ENCODE measurements around the gene LAPTM4A. TPM values are rescaled to one million over a fixed set of nuclear protein-coding genes. Genes with fewer than 3 reads are reported as not detected.
A peak's percentile ranks its signal among the peaks of the same experiment; 100 is the strongest.
"Not testable (repeated sequence)": the region's sequence is repeated elsewhere in the genome, so short reads cannot be mapped to it uniquely, and the experiment has no call there.

LAPTM4A gene
- total and polyA plus RNA-seq, 9 donors, result 170 to 843 (median 282) TPM

DNA sequence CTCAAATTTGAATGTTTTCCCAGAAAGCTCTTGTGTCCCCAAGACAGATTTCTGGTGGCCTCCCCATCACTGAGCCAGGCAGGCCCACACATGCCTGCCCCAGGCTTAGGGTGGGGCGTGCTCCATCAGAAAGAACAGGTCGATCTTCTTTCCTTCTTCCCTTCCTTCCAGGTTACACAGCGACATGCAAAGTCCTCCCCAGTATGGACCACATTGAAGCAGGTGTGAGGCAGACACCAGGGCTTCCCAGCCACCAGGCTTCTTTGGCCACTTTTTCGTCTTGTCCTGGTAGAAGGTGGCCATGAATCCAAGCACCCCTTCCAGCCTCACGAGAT lies 41.4 kb upstream of the LAPTM4A start:
- no peak for DNase-seq
- WGBS, 3 donors, result 94 to 96% (median 95%) methylated on average over 5 of the region's 5 CpGs
- no peak overlapping the region for H3K4me3 ChIP-seq
- no peaks in the 10 kb centered on the region for H3K9me3 ChIP-seq
- intact Hi-C loops (cut with DNase I), result loop anchor here in 3 of 4 donors (5.0 to 10.0 kb wide), 3 partner anchors 76 to 81 kb away; partner anchors contain the start of gene MATN3 (in 2 of the 3)
- no peaks in the 10 kb centered on the region for H3K27me3 ChIP-seq
- TF ChIP-seq, protein P1, sequence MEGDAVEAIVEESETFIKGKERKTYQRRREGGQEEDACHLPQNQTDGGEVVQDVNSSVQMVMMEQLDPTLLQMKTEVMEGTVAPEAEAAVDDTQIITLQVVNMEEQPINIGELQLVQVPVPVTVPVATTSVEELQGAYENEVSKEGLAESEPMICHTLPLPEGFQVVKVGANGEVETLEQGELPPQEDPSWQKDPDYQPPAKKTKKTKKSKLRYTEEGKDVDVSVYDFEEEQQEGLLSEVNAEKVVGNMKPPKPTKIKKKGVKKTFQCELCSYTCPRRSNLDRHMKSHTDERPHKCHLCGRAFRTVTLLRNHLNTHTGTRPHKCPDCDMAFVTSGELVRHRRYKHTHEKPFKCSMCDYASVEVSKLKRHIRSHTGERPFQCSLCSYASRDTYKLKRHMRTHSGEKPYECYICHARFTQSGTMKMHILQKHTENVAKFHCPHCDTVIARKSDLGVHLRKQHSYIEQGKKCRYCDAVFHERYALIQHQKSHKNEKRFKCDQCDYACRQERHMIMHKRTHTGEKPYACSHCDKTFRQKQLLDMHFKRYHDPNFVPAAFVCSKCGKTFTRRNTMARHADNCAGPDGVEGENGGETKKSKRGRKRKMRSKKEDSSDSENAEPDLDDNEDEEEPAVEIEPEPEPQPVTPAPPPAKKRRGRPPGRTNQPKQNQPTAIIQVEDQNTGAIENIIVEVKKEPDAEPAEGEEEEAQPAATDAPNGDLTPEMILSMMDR (IDR thresholded peaks at IDR 0.05), result no peak
- TF ChIP-seq POLR2A (IDR thresholded peaks at IDR 0.05) (no peak), EP300 (IDR thresholded peaks at IDR 0.05) (no peak)
- no peak overlapping the region for H3K27ac ChIP-seq
- peaks cover 5% of the 10 kb centered on the region for H3K4me1 ChIP-seq (ENCODE audit: insufficient read depth)
- no peaks in the 10 kb centered on the region for H3K36me3 ChIP-seq

DNA sequence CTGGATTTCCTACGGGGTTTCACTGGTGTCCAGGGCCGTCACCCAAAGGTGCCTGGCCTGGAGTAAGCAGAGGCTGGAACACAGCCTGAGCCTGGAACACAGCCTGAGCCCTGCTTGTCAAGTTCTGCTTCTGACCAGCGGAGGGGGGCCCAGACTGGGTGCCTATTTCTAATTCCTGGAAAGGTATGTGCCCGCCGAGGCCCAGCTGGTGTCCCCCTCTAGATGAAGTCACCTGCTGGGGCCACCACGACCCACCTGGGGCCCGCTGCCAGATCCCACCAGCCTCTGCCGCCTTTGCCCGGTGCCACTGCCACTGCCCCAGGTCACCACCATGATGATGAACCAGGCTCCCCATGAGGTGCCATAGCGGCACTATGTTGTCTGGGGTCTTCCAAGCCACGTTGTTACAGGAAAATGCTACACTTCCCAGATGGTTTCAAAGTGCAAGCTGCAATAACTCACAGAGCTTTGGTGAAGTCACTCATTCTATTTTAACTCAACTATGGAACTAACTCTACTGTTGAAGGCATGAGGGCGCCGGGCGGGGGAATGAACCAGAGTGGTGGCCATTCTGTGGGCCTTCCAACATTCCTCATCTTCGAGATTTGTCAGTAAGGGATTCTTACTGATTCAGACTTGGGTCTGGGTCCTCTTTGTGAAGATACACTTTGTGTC lies 40.9 kb upstream of the LAPTM4A start:
- H3K27ac ChIP-seq, result no peak overlapping the region
- intact Hi-C loops (cut with DNase I), result loop anchor here in 3 of 4 donors (5.0 to 10.0 kb wide), 3 partner anchors 75 to 80 kb away; partner anchors contain the start of gene MATN3 (in 2 of the 3)
- TF ChIP-seq, protein P1 (IDR thresholded peaks at IDR 0.05), result no peak
- TF ChIP-seq EP300 (IDR thresholded peaks at IDR 0.05), result no peak
- no peak for TF ChIP-seq POLR2A (IDR thresholded peaks at IDR 0.05)

DNA sequence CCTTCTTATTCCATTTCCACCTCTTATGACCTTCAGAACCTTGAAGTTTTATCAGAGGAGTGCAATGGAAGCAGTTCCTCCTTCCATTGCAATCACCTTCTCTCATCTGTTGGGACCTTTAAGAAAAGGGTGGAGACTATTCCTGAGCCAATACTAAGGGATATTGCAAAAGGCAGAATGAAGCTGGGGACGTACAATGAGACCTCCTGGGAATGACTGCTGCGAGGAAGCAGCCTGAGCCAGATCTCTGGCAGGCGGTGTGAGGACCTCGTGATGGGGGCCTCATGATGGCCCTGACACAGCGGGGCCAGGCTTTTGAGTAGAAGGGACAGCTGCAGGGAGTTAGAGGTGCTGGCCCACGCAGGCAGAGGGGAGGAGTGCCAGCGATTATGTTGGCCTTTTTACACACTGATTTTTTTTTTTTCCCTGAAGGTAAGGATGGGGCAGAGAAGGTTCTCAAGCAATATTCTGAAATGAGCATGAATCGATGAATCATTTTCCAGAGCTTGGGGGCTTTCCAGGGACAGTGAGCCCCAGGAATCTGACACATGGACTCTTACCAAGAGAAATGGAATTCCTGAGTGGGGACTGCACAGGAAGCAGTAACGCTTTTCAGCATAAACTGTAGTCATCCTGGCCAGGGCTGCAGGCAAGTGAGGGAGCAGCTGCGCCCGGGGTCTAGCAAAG lies 40.0 kb upstream of the LAPTM4A start:
- intact Hi-C loops (cut with DNase I), result loop anchor here in 3 of 4 donors (5.0 to 10.0 kb wide), 3 partner anchors 74 to 79 kb away; partner anchors contain the start of gene MATN3 (in 2 of the 3)
- TF ChIP-seq EP300 (IDR thresholded peaks at IDR 0.05), result no peak
- Histone ChIP-seq H3K27ac (no peak overlapping the region), H3K4me1 (ENCODE audit: insufficient read depth) (peaks cover 5% of the 10 kb centered on the region), H3K9me3 (no peaks in the 10 kb centered on the region), H3K36me3 (no peaks in the 10 kb centered on the region), H3K27me3 (no peaks in the 10 kb centered on the region), H3K4me3 (no peak overlapping the region)
- 6 to 11% (median 7%) methylated on average over 11 of the region's 11 CpGs for WGBS, 3 donors
- peak; percentile 44 to 63 (median 58) for DNase-seq

More for the DNA sequence above, 40.9 kb upstream of the LAPTM4A start:
- Histone ChIP-seq H3K4me3 (no peak overlapping the region), H3K27me3 (no peaks in the 10 kb centered on the region), H3K36me3 (no peaks in the 10 kb centered on the region), H3K4me1 (ENCODE audit: insufficient read depth) (peaks cover 5% of the 10 kb centered on the region), H3K9me3 (no peaks in the 10 kb centered on the region)
- peak in 1 of 5 donors; percentile 33 for DNase-seq
- 79 to 85% (median 84%) methylated on average over 15 of the region's 15 CpGs for WGBS, 3 donors

DNA sequence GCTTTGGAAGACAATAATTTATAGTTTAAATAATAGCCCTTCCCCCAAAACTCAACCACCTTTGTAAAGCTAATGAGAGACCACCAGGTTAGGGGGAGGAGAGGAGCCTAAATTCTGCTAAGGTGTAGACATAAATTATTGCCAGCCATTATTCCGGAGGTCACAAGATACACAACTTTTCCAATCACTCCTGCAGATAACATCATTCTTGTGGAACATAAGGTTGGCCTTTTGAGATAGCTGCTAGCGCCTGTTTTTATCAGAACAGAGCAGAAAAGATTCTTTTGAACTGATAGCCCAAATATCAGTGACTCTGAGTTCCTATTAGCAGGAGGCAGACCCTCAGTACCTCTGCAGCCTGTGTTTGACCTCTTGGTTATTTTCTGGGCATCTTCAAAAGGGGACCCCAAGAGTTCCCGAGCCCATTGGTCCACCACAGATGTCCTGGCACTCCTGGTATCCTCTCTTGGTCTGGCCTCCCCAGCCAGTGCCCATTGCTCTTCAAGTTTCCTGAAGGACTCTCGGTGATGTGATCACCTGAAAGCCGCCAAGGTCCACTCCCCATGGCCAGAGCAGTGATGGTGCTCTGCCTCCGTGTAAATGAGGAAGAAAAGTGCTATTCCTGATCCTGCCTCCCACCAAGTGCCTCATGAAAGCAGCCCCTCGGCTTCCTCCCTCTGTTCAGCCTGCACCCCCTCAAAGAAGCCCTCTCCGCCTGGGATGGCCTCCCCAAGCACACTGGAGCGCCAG lies 38.5 kb upstream of the LAPTM4A start:
- Histone ChIP-seq H3K27ac (no peak overlapping the region), H3K4me1 (ENCODE audit: insufficient read depth) (peaks cover 5% of the 10 kb centered on the region), H3K9me3 (no peaks in the 10 kb centered on the region), H3K36me3 (no peaks in the 10 kb centered on the region), H3K27me3 (no peaks in the 10 kb centered on the region), H3K4me3 (no peak overlapping the region)
- 92 to 94% (median 94%) methylated on average over 9 of the region's 9 CpGs for WGBS, 3 donors
- intact Hi-C loops (cut with DNase I), result loop anchor here in 3 of 4 donors (5.0 to 10.0 kb wide), 3 partner anchors 73 to 78 kb away; partner anchors contain the start of gene MATN3 (in 2 of the 3)
- no peak for DNase-seq
- TF ChIP-seq POLR2A (IDR thresholded peaks at IDR 0.05) (no peak), EP300 (IDR thresholded peaks at IDR 0.05) (no peak)
- TF ChIP-seq, protein P1 (IDR thresholded peaks at IDR 0.05), result no peak

DNA sequence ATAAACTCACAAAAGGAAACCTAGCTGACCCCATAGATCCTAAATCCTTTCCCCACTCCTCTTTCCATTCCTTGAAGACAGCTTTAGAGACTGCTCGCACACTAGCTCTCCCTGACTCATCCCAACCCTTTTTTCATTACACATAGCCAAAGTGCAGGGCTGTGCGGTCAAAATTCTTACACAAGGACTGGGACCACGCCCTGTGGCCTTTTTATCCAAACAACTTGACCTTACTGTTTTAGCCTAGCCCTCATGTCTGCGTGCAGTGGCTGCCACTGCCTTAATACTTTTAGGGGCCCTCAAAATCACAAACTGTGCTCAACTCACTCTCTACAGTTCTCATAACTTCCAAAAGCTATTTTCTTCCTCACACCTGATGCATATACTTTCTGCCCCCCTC lies 34.5 kb upstream of the LAPTM4A start:
- H3K36me3 ChIP-seq; H3K4me3 ChIP-seq; H3K9me3 ChIP-seq; intact Hi-C loops (cut with DNase I); DNase-seq; H3K27me3 ChIP-seq; H3K27ac ChIP-seq; H3K4me1 ChIP-seq (ENCODE audit: insufficient read depth): not testable (repeated sequence)
- 85 to 91% (median 90%) methylated on average over 4 of the region's 4 CpGs for WGBS, 3 donors

DNA sequence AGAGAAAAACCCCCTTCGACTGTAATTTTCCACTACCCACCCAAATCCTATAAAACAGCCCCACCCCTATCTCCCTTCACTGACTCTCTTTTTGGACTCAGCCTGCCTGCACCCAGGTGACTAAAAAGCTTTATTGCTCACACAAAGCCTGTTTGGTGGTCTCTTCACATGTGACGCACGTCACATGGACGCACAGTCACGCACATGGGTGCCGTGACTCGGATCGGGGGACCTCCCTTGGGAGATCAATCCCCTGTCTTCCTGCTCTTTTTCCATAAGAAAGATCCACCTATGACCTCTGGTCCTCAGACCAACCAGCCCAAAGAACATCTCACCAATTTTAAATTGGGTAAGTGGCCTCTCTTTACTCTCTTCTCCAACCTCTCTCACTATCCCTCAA lies 31.4 kb upstream of the LAPTM4A start:
- H3K4me3 ChIP-seq; H3K27me3 ChIP-seq; H3K9me3 ChIP-seq; H3K36me3 ChIP-seq; H3K4me1 ChIP-seq (ENCODE audit: insufficient read depth); H3K27ac ChIP-seq; intact Hi-C loops (cut with DNase I); DNase-seq: not testable (repeated sequence)
- 97 to 98% (median 97%) methylated on average over 8 of the region's 8 CpGs for WGBS, 3 donors
